Osteocyte (in vitro differentiated cells): ENCODE measurements around the gene ZNF695. TPM values are rescaled to one million over a fixed set of nuclear protein-coding genes. Genes with fewer than 3 reads are reported as not detected.
"Not testable (repeated sequence)": the region's sequence is repeated elsewhere in the genome, so short reads cannot be mapped to it uniquely, and the experiment has no call there.

Experiments
- DNase-seq: peaks from one replicate; pipeline ENCODE4 v3.0.0; 2021; ENCODE audit warnings: mixed read lengths; ENCODE audit not compliant: unreplicated experiment; ENCODE audit errors: extremely low spot score
- H3K27ac Mint-ChIP-seq: one replicate; pipeline ENCODE4 v1.8.0; 2021; ENCODE audit warnings: mild to moderate bottlenecking, mixed read lengths; ENCODE audit not compliant: unreplicated experiment
- H3K27me3 Mint-ChIP-seq: one replicate; pipeline ENCODE4 v1.8.0; 2021; ENCODE audit warnings: mixed read lengths; ENCODE audit not compliant: unreplicated experiment
- H3K36me3 Mint-ChIP-seq: one replicate; pipeline ENCODE4 v1.8.0; 2021; ENCODE audit warnings: mixed read lengths; ENCODE audit not compliant: unreplicated experiment
- H3K4me1 Mint-ChIP-seq: one replicate; pipeline ENCODE4 v1.8.0; 2021; ENCODE audit warnings: mixed read lengths; ENCODE audit not compliant: unreplicated experiment
- H3K4me3 Mint-ChIP-seq: one replicate; pipeline ENCODE4 v1.8.0; 2021; ENCODE audit warnings: mild to moderate bottlenecking, moderate library complexity, mixed read lengths; ENCODE audit not compliant: unreplicated experiment
- H3K9me3 Mint-ChIP-seq: one replicate; pipeline ENCODE4 v1.8.0; 2021; ENCODE audit warnings: mixed read lengths; ENCODE audit not compliant: unreplicated experiment
- total RNA-seq: library from RNA; stranded (reverse); gene quantifications from 2 replicates; pipeline ENCODE4 v1.2.1, GENCODE V29; 2021
- TF ChIP-seq, protein P1 (sequence below): fragments of 200-600 bp; sonication (generic); IDR thresholded peaks from 2 replicates; pipeline ENCODE4 v1.5.0; 2021; ENCODE audit warnings: antibody characterized with exemption, mild to moderate bottlenecking, moderate library complexity

The ZNF695 gene
- total RNA-seq, 1 donor from 2014 or later: 1.9 TPM

GRCh38 chr1:247043406-247043805 lies 35.5 kb upstream of the ZNF695 start:
- DNase-seq: no peak
- Mint-ChIP-seq H3K27me3 (no peaks in the 10 kb centered on the region), H3K27ac (no peak overlapping the region), H3K4me3 (no peak overlapping the region), H3K36me3 (peaks cover 30% of the 10 kb centered on the region), H3K9me3 (peaks cover 43% of the 10 kb centered on the region), H3K4me1 (no peaks in the 10 kb centered on the region)
- TF ChIP-seq, protein P1, sequence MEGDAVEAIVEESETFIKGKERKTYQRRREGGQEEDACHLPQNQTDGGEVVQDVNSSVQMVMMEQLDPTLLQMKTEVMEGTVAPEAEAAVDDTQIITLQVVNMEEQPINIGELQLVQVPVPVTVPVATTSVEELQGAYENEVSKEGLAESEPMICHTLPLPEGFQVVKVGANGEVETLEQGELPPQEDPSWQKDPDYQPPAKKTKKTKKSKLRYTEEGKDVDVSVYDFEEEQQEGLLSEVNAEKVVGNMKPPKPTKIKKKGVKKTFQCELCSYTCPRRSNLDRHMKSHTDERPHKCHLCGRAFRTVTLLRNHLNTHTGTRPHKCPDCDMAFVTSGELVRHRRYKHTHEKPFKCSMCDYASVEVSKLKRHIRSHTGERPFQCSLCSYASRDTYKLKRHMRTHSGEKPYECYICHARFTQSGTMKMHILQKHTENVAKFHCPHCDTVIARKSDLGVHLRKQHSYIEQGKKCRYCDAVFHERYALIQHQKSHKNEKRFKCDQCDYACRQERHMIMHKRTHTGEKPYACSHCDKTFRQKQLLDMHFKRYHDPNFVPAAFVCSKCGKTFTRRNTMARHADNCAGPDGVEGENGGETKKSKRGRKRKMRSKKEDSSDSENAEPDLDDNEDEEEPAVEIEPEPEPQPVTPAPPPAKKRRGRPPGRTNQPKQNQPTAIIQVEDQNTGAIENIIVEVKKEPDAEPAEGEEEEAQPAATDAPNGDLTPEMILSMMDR: peak; percentile 12

DNA sequence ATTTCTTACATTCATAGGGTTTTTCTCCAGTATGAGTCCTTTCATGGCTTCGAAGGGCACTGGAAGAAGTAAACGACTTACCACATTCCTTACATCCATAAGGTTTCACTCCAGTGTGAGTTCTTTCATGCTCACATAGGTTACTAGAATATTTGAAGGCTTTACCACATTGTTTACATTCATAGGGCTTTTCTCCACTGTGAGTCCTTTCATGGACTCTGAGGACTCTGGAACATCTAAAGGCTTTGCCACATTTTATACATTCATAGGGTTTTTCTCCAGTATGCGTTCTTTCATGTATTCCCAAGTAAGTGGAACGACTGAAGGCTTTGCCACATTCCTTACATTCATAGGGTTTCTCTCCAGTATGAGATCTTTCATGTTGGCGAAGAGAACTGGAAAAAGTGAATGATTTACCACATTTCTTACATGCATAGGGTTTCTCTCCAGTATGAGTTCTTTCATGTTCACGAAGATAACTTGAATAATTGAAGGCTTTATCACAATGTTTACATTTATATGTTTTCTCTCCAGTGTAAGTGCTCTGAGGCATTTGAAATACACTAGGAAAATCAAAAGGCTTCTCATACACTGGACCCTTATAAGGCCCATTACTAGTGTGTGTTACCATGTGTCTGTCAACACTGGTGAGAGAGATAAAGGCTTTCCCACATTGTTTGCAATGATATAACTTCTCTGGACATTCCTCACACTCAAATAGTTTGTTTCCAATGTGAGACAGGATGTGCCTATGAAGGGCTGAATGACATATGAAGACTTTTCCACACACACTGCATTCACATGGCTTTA lies 29.9 kb upstream of the ZNF695 start:
- peaks cover 55% of the 10 kb centered on the region for H3K36me3 Mint-ChIP-seq
- H3K4me3 Mint-ChIP-seq: no peak overlapping the region
- no peak for DNase-seq
- H3K9me3 Mint-ChIP-seq: peaks cover 38% of the 10 kb centered on the region
- H3K27ac Mint-ChIP-seq: no peak overlapping the region
- TF ChIP-seq, protein P1: no peak
- no peaks in the 10 kb centered on the region for H3K27me3 Mint-ChIP-seq
- H3K4me1 Mint-ChIP-seq: no peaks in the 10 kb centered on the region

- Mint-ChIP-seq H3K36me3 (peaks cover 30% of the 10 kb centered on the region), H3K9me3 (peaks cover 38% of the 10 kb centered on the region)
- DNase-seq, H3K27ac Mint-ChIP-seq, H3K27me3 Mint-ChIP-seq, H3K4me3 Mint-ChIP-seq, H3K4me1 Mint-ChIP-seq: not testable (repeated sequence)
Measured at GRCh38 chr1:247032306-247032705, 24.4 kb upstream of the ZNF695 start.

- DNase-seq, H3K36me3 Mint-ChIP-seq, H3K4me1 Mint-ChIP-seq, H3K27ac Mint-ChIP-seq, H3K4me3 Mint-ChIP-seq, H3K27me3 Mint-ChIP-seq: not testable (repeated sequence)
- peaks cover 49% of the 10 kb centered on the region for H3K9me3 Mint-ChIP-seq
Measured at GRCh38 chr1:247024658-247025057, 16.8 kb upstream of the ZNF695 start.

GRCh38 chr1:247013391-247013790 lies 5.5 kb upstream of the ZNF695 start:
- H3K36me3 Mint-ChIP-seq: no peaks in the 10 kb centered on the region
- H3K4me3 Mint-ChIP-seq: no peak overlapping the region
- H3K27me3 Mint-ChIP-seq: no peaks in the 10 kb centered on the region
- no peak overlapping the region for H3K27ac Mint-ChIP-seq
- H3K9me3 Mint-ChIP-seq: peaks cover 14% of the 10 kb centered on the region
- H3K4me1 Mint-ChIP-seq: no peaks in the 10 kb centered on the region
- DNase-seq: no peak
- TF ChIP-seq, protein P1: no peak

DNA sequence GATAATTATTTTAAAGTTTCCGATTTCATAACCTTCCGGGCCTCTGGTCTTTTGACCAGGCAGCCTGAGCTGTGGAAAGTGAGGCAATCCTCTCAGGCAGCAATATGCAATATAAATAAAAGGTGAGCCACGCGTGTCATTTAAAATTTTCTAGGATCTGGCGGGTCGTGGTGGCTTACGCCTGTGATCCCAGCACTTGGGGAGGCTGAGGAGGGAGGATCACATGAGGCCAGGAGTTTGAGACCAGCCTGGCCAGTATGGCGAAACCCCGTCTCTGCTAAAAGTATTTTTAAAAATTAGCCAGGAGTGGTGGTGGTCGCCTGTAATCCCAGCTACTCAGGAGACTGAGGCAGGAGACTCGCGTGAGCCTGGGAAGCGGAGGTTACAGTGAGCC lies 546 bp upstream of the ZNF695 start:
- Mint-ChIP-seq H3K27me3 (no peaks in the 10 kb centered on the region), H3K4me1 (peaks cover 7% of the 10 kb centered on the region), H3K36me3 (peaks cover 6% of the 10 kb centered on the region), H3K27ac (no peak overlapping the region), H3K4me3 (peak overlapping the region; percentile 100), H3K9me3 (peaks cover 4% of the 10 kb centered on the region)
- no peak for DNase-seq
- TF ChIP-seq, protein P1: no peak

- not testable (repeated sequence) for H3K27me3 Mint-ChIP-seq, H3K4me1 Mint-ChIP-seq, H3K4me3 Mint-ChIP-seq, DNase-seq, H3K27ac Mint-ChIP-seq
- Mint-ChIP-seq H3K36me3 (peaks cover 21% of the 10 kb centered on the region), H3K9me3 (peaks cover 26% of the 10 kb centered on the region)
Measured at GRCh38 chr1:247004081-247004480, 3.8 kb downstream of the ZNF695 start.
